Tibial nerve (tissue), 3 donors: ENCODE data around the gene DOCK1.

Source experiments
- CTCF ChIP-seq, 5 experiments: fragments of 200-600 bp in 3 of 5; fragments of 450-650 bp in 2 of 5; sonication (generic) in 3 of 5; IDR thresholded peaks; one replicate each; pipeline ENCODE4 v1.5.1; 2016 to 2019; ENCODE audit warnings: antibody characterized with exemption in 5 of 5, mild to moderate bottlenecking in 3 of 5, moderate library complexity in 2 of 5
- POLR2A ChIP-seq, 2 donors: fragments of 450-650 bp; IDR thresholded peaks; one replicate each; pipeline ENCODE4 v1.6.1; 2017; ENCODE audit warnings: antibody characterized with exemption in 2 of 2, mild to moderate bottlenecking in 2 of 2, moderate library complexity in 2 of 2

GRCh38 chr10:127132451-127132850 lies 227.2 kb downstream of the DOCK1 start:
- TF ChIP-seq CTCF (IDR thresholded peaks at IDR 0.05): no peak
- TF ChIP-seq POLR2A (IDR thresholded peaks at IDR 0.05): no peak
